ENCODE results near the gene MSANTD1. TPM values are rescaled to one million over a fixed set of nuclear protein-coding genes. Genes with fewer than 3 reads are reported as not detected.

MSANTD1 gene
- total and polyA plus RNA-seq, 7 donors, result 0.11 to 0.94 (median 0.34) TPM

DNA sequence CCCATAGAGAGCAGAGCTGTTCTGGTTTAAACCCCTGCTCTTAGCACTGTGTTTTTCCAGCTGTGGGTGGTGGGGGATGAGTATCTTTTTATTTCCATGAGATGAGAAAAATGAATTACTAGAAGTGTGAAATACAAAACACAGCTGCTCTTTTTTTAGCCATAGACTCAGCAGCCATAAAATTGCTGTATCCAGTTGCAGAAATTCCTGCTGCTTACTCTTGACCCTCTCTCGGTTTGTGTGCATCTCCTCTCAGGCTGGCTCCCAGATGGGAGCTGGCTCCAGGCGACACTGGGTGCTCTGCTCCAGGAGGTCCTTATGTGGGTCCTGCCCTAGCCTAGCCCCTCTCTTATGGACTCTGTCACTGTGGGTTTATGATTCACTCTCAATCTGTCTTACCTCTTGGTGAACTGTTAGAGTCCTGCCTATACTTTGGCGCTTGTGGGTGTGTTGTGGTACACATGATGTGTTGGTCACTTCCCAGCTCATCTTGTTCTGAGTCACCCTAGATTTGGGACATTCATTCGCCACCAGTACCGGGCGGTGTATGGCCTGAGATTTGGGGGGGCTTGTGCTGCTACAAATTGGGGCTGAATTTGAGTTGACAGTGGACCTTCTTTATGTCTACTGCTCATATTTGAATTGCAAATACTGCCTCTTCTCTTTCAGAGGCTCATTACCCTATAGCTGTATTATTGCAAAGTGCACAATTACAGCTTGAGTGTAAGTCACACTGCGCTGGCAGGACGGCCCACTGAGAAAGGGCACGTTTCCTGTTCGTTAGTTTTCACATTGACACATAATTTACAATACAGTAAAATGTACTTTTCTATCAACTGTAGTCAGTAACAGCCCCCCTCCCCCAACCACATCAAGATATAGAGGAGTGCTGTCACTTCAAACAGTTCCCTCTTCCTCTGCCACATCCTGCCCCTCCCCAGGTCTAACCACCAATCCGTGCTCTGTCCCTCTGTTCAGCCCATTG is 46.9 kb upstream of the MSANTD1 start:
- no peak overlapping the region for H3K4me3 ChIP-seq
- WGBS, 3 donors, result 65 to 81% (median 67%) methylated on average over 11 of the region's 11 CpGs
- peaks cover 52% of the 10 kb centered on the region for H3K4me1 ChIP-seq
- peak overlapping the region; percentile 75 for H3K27ac ChIP-seq
- no peak for TF ChIP-seq CTCF (IDR thresholded peaks at IDR 0.05)
- intact Hi-C loops (cut with DNase I), result loop anchor here in 1 of 2 donors (5.0 kb wide), 1 partner anchor 90 kb away; the partner anchor contains the start of gene RGS12
- H3K27me3 ChIP-seq (ENCODE audit: insufficient read depth in 3 of 3, low read length in 2 of 3), result no peaks in the 10 kb centered on the region
- ATAC-seq, result peak; percentile 55 to 79 (median 74)
- peaks cover 0 to 22% of the 10 kb centered on the region in 2 donors for H3K36me3 ChIP-seq (ENCODE audit: insufficient read depth in 1 of 2, low read depth in 1 of 2)
- no peak for DNase-seq
- H3K9me3 ChIP-seq, result no peaks in the 10 kb centered on the region

GRCh38 chr4:3202836-3203820 is 45.8 kb upstream of the MSANTD1 start:
- 77 to 87% (median 80%) methylated on average over 22 of the region's 22 CpGs for WGBS, 3 donors
- no peak for TF ChIP-seq CTCF (IDR thresholded peaks at IDR 0.05)
- H3K4me3 ChIP-seq, result no peak overlapping the region
- DNase-seq, result no peak
- peak overlapping the region; percentile 75 for H3K27ac ChIP-seq
- no peaks in the 10 kb centered on the region for H3K9me3 ChIP-seq
- H3K4me1 ChIP-seq, result peaks cover 52% of the 10 kb centered on the region
- intact Hi-C loops (cut with DNase I), result loop anchor here in 1 of 2 donors (5.0 kb wide), 1 partner anchor 89 kb away; the partner anchor contains the start of gene RGS12
- no peaks in the 10 kb centered on the region for H3K27me3 ChIP-seq (ENCODE audit: insufficient read depth in 3 of 3, low read length in 2 of 3)
- peaks cover 0 to 23% of the 10 kb centered on the region in 2 donors for H3K36me3 ChIP-seq (ENCODE audit: insufficient read depth in 1 of 2, low read depth in 1 of 2)
- no peak for ATAC-seq

DNA sequence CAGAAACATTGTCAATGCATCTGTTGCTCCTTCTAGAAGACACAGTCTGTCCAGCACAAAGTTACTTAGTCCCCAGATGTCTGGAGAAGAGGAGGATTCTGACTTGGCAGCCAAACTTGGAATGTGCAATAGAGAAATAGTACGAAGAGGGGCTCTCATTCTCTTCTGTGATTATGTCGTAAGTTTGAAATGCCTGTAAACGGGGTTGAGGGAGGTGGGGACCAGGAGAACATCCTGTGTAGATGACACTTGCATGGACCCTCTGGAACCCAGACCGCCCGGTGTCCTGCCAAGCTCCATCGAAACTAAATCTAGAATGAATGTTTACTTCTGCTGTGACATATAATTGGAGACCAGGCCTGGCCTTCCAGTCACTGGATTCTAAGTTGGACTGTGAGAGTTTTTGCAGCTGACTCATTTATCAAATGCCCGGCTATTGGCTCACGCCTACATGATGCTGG is 45.0 kb upstream of the MSANTD1 start:
- intact Hi-C loops (cut with DNase I), result loop anchor here in 1 of 2 donors (5.0 kb wide), 1 partner anchor 88 kb away; the partner anchor contains the start of gene RGS12
- H3K36me3 ChIP-seq (ENCODE audit: insufficient read depth in 1 of 2, low read depth in 1 of 2), result peaks cover 0 to 32% of the 10 kb centered on the region in 2 donors
- peak overlapping the region; percentile 75 for H3K27ac ChIP-seq

More for the DNA sequence above, 45.0 kb upstream of the MSANTD1 start:
- peaks cover 52% of the 10 kb centered on the region for H3K4me1 ChIP-seq
- H3K4me3 ChIP-seq, result no peak overlapping the region
- no peaks in the 10 kb centered on the region for H3K27me3 ChIP-seq (ENCODE audit: insufficient read depth in 3 of 3, low read length in 2 of 3)
- no peaks in the 10 kb centered on the region for H3K9me3 ChIP-seq
- ATAC-seq (peak; percentile 55 to 70 (median 66)), DNase-seq (peak; percentile 75 to 85)
- 29 to 42% (median 36%) methylated on average over 8 of the region's 8 CpGs for WGBS, 3 donors
- TF ChIP-seq CTCF (IDR thresholded peaks at IDR 0.05), result no peak

Measured in psoas muscle (tissue), 8 donors.